HEK293 (cell line): ENCODE results near the gene GNB1L.
A peak's percentile ranks its signal among the peaks of the same experiment; 100 is the strongest.

ENCODE experiments used
- AEBP2 ChIP-seq: fragments of 450-650 bp; formaldehyde crosslinking; IDR thresholded peaks from 2 replicates; pipeline ENCODE4 v1.5.1; 2016; ENCODE audit warnings: missing biosample characterization, missing genetic modification characterization, borderline replicate concordance
- FEZF1 ChIP-seq: fragments of 450-650 bp; formaldehyde crosslinking; IDR thresholded peaks from 2 replicates; pipeline ENCODE4 v1.5.1; 2016; ENCODE audit warnings: missing biosample characterization, missing genetic modification characterization
- IKZF3 ChIP-seq: fragments of 450-650 bp; IDR thresholded peaks from 2 replicates; pipeline ENCODE4 v1.5.0; 2018; ENCODE audit warnings: missing biosample characterization, mild to moderate bottlenecking, missing genetic modification characterization, moderate library complexity
- KLF1 ChIP-seq: fragments of 450-650 bp; formaldehyde crosslinking; IDR thresholded peaks from 2 replicates; pipeline ENCODE4 v1.5.1; 2016; ENCODE audit warnings: missing biosample characterization, missing genetic modification characterization
- KLF10 ChIP-seq: fragments of 450-650 bp; IDR thresholded peaks from 2 replicates; pipeline ENCODE4 v1.5.1; 2018; ENCODE audit warnings: missing biosample characterization, mild to moderate bottlenecking, missing genetic modification characterization
- SP7 ChIP-seq: fragments of 450-650 bp; formaldehyde crosslinking; IDR thresholded peaks from 2 replicates; pipeline ENCODE4 v1.5.1; 2016; ENCODE audit warnings: missing biosample characterization, missing genetic modification characterization
- ZEB2 ChIP-seq: fragments of 450-650 bp; formaldehyde crosslinking; IDR thresholded peaks from 2 replicates; pipeline ENCODE4 v1.5.1; 2016; ENCODE audit warnings: missing biosample characterization, missing genetic modification characterization
- ZFHX2 ChIP-seq: fragments of 450-650 bp; formaldehyde crosslinking; conservative IDR thresholded peaks from 2 replicates; pipeline ENCODE4 v1.5.1; 2016; ENCODE audit warnings: missing biosample characterization, missing genetic modification characterization
- ZFP41 ChIP-seq: fragments of 450-650 bp; formaldehyde crosslinking; IDR thresholded peaks from 2 replicates; pipeline ENCODE4 v1.5.1; 2016; ENCODE audit warnings: missing biosample characterization, missing genetic modification characterization, borderline replicate concordance
- ZFP69B ChIP-seq: fragments of 450-650 bp; formaldehyde crosslinking; IDR thresholded peaks from 2 replicates; pipeline ENCODE4 v1.5.1; 2016; ENCODE audit warnings: missing biosample characterization, missing genetic modification characterization
- ZNF10 ChIP-seq: fragments of 450-650 bp; formaldehyde crosslinking; IDR thresholded peaks from 2 replicates; pipeline ENCODE4 v1.5.1; 2017; ENCODE audit warnings: missing biosample characterization, missing genetic modification characterization
- ZNF146 ChIP-seq: fragments of 450-650 bp; formaldehyde crosslinking; IDR thresholded peaks from 2 replicates; pipeline ENCODE4 v1.5.1; 2016; ENCODE audit warnings: missing biosample characterization, missing genetic modification characterization
- ZNF18 ChIP-seq: fragments of 450-650 bp; formaldehyde crosslinking; IDR thresholded peaks from 2 replicates; pipeline ENCODE4 v1.5.1; 2016; ENCODE audit warnings: missing biosample characterization, missing genetic modification characterization
- ZNF214 ChIP-seq: fragments of 450-650 bp; formaldehyde crosslinking; IDR thresholded peaks from 2 replicates; pipeline ENCODE4 v1.5.1; 2017; ENCODE audit warnings: missing biosample characterization, mild to moderate bottlenecking, missing genetic modification characterization, borderline replicate concordance
- ZNF280C ChIP-seq: fragments of 450-650 bp; formaldehyde crosslinking; IDR thresholded peaks from 2 replicates; pipeline ENCODE4 v1.5.1; 2016; ENCODE audit warnings: missing biosample characterization, missing genetic modification characterization
- ZNF324 ChIP-seq: fragments of 450-650 bp; formaldehyde crosslinking; IDR thresholded peaks from 2 replicates; pipeline ENCODE4 v1.5.1; 2016; ENCODE audit warnings: missing biosample characterization, missing genetic modification characterization
- ZNF341 ChIP-seq: fragments of 450-650 bp; formaldehyde crosslinking; IDR thresholded peaks from 2 replicates; pipeline ENCODE4; 2016; ENCODE audit warnings: low read depth, missing biosample characterization, missing genetic modification characterization
- ZNF350 ChIP-seq: fragments of 450-650 bp; formaldehyde crosslinking; IDR thresholded peaks from 2 replicates; pipeline ENCODE4 v1.5.0; 2017; ENCODE audit warnings: missing biosample characterization, mild to moderate bottlenecking, missing genetic modification characterization
- ZNF416 ChIP-seq: fragments of 450-650 bp; formaldehyde crosslinking; IDR thresholded peaks from 2 replicates; pipeline ENCODE4 v1.5.1; 2016; ENCODE audit warnings: missing biosample characterization, missing genetic modification characterization
- ZNF423 ChIP-seq: fragments of 450-650 bp; formaldehyde crosslinking; IDR thresholded peaks from 2 replicates; pipeline ENCODE4 v1.5.1; 2016; ENCODE audit warnings: missing biosample characterization, missing genetic modification characterization
- ZNF473 ChIP-seq: fragments of 450-650 bp; formaldehyde crosslinking; IDR thresholded peaks from 2 replicates; pipeline ENCODE4 v1.5.1; 2017; ENCODE audit warnings: missing biosample characterization, missing genetic modification characterization
- ZNF670 ChIP-seq: fragments of 450-650 bp; formaldehyde crosslinking; IDR thresholded peaks from 2 replicates; pipeline ENCODE4 v1.5.1; 2016; ENCODE audit warnings: missing biosample characterization, missing genetic modification characterization, low read depth
- ZNF677 ChIP-seq: fragments of 450-650 bp; IDR thresholded peaks from 2 replicates; pipeline ENCODE4 v1.5.0; 2018; ENCODE audit warnings: missing biosample characterization, mild to moderate bottlenecking, missing genetic modification characterization, moderate library complexity
- ZNF747 ChIP-seq: fragments of 450-650 bp; formaldehyde crosslinking; IDR thresholded peaks from 2 replicates; pipeline ENCODE4 v1.5.1; 2016; ENCODE audit warnings: missing biosample characterization, missing genetic modification characterization
- ZNF76 ChIP-seq: fragments of 450-650 bp; formaldehyde crosslinking; IDR thresholded peaks from 2 replicates; pipeline ENCODE4; 2016; ENCODE audit warnings: low read depth, missing biosample characterization, missing genetic modification characterization, borderline replicate concordance
- ZNF776 ChIP-seq: fragments of 450-650 bp; formaldehyde crosslinking; IDR thresholded peaks from 2 replicates; pipeline ENCODE4 v1.5.0; 2017; ENCODE audit warnings: missing biosample characterization, missing genetic modification characterization, borderline replicate concordance
- ZNF777 ChIP-seq: fragments of 450-650 bp; formaldehyde crosslinking; IDR thresholded peaks from 2 replicates; pipeline ENCODE4 v1.5.1; 2017; ENCODE audit warnings: missing biosample characterization, missing genetic modification characterization, borderline replicate concordance
- ZSCAN30 ChIP-seq: fragments of 450-650 bp; IDR thresholded peaks from 2 replicates; pipeline ENCODE4 v1.5.1; 2018; ENCODE audit warnings: missing biosample characterization, mild to moderate bottlenecking, missing genetic modification characterization, moderate library complexity
- TF ChIP-seq, protein P1 (sequence below): fragments of 450-650 bp; formaldehyde crosslinking; IDR thresholded peaks from 2 replicates; pipeline ENCODE4 v1.5.1; 2016; ENCODE audit warnings: missing biosample characterization, missing genetic modification characterization
- TF ChIP-seq, protein P2 (sequence below): fragments of 450-650 bp; formaldehyde crosslinking; IDR thresholded peaks from 2 replicates; pipeline ENCODE4 v1.5.1; 2016; ENCODE audit warnings: missing biosample characterization, missing genetic modification characterization
- TF ChIP-seq, protein P3 (sequence below): fragments of 450-650 bp; IDR thresholded peaks from 2 replicates; pipeline ENCODE4 v1.5.1; 2018; ENCODE audit warnings: missing biosample characterization, missing genetic modification characterization

The GNB1L gene

GRCh38 chr22:19806213-19807160 is 48.2 kb downstream of the GNB1L start (continued):
- no peak for TF ChIP-seq ZNF473
- TF ChIP-seq ZNF416, result no peak
- no peak for TF ChIP-seq ZNF18 (tag by site-specific recombination)
- no peak for TF ChIP-seq ZNF777 (tag by site-specific recombination)
- TF ChIP-seq ZNF423 (tag by site-specific recombination), result no peak
- TF ChIP-seq ZFP69B, result peak; percentile 54
- TF ChIP-seq ZNF76 (tag by site-specific recombination), result no peak
- no peak for TF ChIP-seq ZNF776 (tag by site-specific recombination)
- TF ChIP-seq KLF1 (tag by site-specific recombination), result peak; percentile 100
- no peak for TF ChIP-seq ZNF747 (tag by site-specific recombination)
- TF ChIP-seq ZNF214 (tag by site-specific recombination), result no peak
- TF ChIP-seq, protein P1, sequence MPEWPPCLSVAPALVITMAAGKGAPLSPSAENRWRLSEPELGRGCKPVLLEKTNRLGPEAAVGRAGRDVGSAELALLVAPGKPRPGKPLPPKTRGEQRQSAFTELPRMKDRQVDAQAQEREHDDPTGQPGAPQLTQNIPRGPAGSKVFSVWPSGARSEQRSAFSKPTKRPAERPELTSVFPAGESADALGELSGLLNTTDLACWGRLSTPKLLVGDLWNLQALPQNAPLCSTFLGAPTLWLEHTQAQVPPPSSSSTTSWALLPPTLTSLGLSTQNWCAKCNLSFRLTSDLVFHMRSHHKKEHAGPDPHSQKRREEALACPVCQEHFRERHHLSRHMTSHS (tag by site-specific recombination), result no peak
- no peak for TF ChIP-seq FEZF1 (tag by site-specific recombination)
- TF ChIP-seq KLF10, result peak; percentile 96
- no peak for TF ChIP-seq ZNF350 (tag by site-specific recombination)
- TF ChIP-seq ZNF10, result no peak
- TF ChIP-seq AEBP2, result no peak
- no peak for TF ChIP-seq ZNF670 (tag by site-specific recombination)
- peak; percentile 81 for TF ChIP-seq ZNF341
- TF ChIP-seq ZNF324 (tag by site-specific recombination), result no peak
- TF ChIP-seq ZNF677 (tag by site-specific recombination), result no peak
- TF ChIP-seq, protein P2, sequence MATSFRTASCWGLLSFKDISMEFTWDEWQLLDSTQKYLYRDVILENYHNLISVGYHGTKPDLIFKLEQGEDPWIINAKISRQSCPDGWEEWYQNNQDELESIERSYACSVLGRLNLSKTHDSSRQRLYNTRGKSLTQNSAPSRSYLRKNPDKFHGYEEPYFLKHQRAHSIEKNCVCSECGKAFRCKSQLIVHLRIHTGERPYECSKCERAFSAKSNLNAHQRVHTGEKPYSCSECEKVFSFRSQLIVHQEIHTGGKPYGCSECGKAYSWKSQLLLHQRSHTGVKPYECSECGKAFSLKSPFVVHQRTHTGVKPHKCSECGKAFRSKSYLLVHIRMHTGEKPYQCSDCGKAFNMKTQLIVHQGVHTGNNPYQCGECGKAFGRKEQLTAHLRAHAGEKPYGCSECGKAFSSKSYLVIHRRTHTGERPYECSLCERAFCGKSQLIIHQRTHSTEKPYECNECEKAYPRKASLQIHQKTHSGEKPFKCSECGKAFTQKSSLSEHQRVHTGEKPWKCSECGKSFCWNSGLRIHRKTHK (tag by site-specific recombination), result no peak
- TF ChIP-seq ZEB2 (tag by site-specific recombination), result peak; percentile 79; the same call in 1 of the 2 replicates
- no peak for TF ChIP-seq ZNF280C
- peak; percentile 80 for TF ChIP-seq ZFHX2
- peak; percentile 66; the same call in 1 of the 2 replicates for TF ChIP-seq SP7 (tag by site-specific recombination)
- TF ChIP-seq, protein P3, sequence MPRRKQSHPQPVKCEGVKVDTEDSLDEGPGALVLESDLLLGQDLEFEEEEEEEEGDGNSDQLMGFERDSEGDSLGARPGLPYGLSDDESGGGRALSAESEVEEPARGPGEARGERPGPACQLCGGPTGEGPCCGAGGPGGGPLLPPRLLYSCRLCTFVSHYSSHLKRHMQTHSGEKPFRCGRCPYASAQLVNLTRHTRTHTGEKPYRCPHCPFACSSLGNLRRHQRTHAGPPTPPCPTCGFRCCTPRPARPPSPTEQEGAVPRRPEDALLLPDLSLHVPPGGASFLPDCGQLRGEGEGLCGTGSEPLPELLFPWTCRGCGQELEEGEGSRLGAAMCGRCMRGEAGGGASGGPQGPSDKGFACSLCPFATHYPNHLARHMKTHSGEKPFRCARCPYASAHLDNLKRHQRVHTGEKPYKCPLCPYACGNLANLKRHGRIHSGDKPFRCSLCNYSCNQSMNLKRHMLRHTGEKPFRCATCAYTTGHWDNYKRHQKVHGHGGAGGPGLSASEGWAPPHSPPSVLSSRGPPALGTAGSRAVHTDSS (tag by site-specific recombination), result no peak
- no peak for TF ChIP-seq ZFP41 (tag by site-specific recombination)
- TF ChIP-seq ZSCAN30 (tag by site-specific recombination), result no peak
- no peak for TF ChIP-seq ZNF146 (tag by site-specific recombination)
- peak; percentile 33; the same call in 1 of the 2 replicates for TF ChIP-seq IKZF3 (tag by site-specific recombination)
